Chondrocyte (in vitro differentiated cells): ENCODE results near the gene WDR20. TPM values are rescaled to one million over a fixed set of nuclear protein-coding genes. Genes with fewer than 3 reads are reported as not detected.

ENCODE experiments used
- DNase-seq: peaks from one replicate; pipeline ENCODE4 v3.0.0; 2021; ENCODE audit warnings: mixed read lengths, low spot score
- H3K27ac Mint-ChIP-seq: one replicate; pipeline ENCODE4 v1.8.0; 2021; ENCODE audit warnings: mild to moderate bottlenecking, moderate library complexity, mixed read lengths; ENCODE audit not compliant: unreplicated experiment
- H3K27me3 Mint-ChIP-seq: 2 replicates; pipeline ENCODE4 v1.8.0; 2021; ENCODE audit warnings: low read depth, mixed read lengths
- H3K36me3 Mint-ChIP-seq: 2 replicates; pipeline ENCODE4 v1.8.0; 2021; ENCODE audit warnings: low read depth, mixed read lengths
- H3K4me1 Mint-ChIP-seq: 2 replicates; pipeline ENCODE4 v1.8.0; 2021; ENCODE audit warnings: low read depth, mild to moderate bottlenecking, mixed read lengths
- H3K4me3 Mint-ChIP-seq: one replicate; pipeline ENCODE4 v1.8.0; 2021; ENCODE audit warnings: mild to moderate bottlenecking, moderate library complexity, mixed read lengths; ENCODE audit not compliant: unreplicated experiment
- H3K9me3 Mint-ChIP-seq: 2 replicates; pipeline ENCODE4 v1.8.0; 2021; ENCODE audit warnings: low read depth, mixed read lengths
- CTCF ChIP-seq: fragments of 200-600 bp; sonication (generic); IDR thresholded peaks from 2 replicates; pipeline ENCODE4 v1.5.0; 2021; ENCODE audit warnings: antibody characterized with exemption, mild to moderate bottlenecking, moderate library complexity
- total RNA-seq: library from RNA; stranded (reverse); gene quantifications from 3 replicates; pipeline ENCODE4 v1.2.1, GENCODE V29; 2021

WDR20 gene
- total RNA-seq, 1 donor from 2014 or later = 23.0 TPM

GRCh38 chr14:102182936-102183619, 43.4 kb downstream of the WDR20 start:
- peak overlapping the region; percentile 45 for H3K27ac Mint-ChIP-seq
- DNase-seq = no peak
- H3K4me3 Mint-ChIP-seq = no peak overlapping the region

GRCh38 chr14:102183886-102184285, 44.2 kb downstream of the WDR20 start:
- H3K27ac Mint-ChIP-seq = no peak overlapping the region
- H3K36me3 Mint-ChIP-seq = no peaks in the 10 kb centered on the region
- no peaks in the 10 kb centered on the region for H3K9me3 Mint-ChIP-seq
- H3K4me1 Mint-ChIP-seq = peaks cover 54% of the 10 kb centered on the region
- H3K4me3 Mint-ChIP-seq = no peak overlapping the region
- no peak for DNase-seq
- H3K27me3 Mint-ChIP-seq = no peaks in the 10 kb centered on the region
- no peak for TF ChIP-seq CTCF

More at GRCh38 chr14:102182936-102183619, 43.4 kb downstream of the WDR20 start:
- Mint-ChIP-seq H3K4me1 (peaks cover 54% of the 10 kb centered on the region), H3K9me3 (no peaks in the 10 kb centered on the region), H3K27me3 (no peaks in the 10 kb centered on the region), H3K36me3 (no peaks in the 10 kb centered on the region)
- no peak for TF ChIP-seq CTCF

GRCh38 chr14:102184316-102185035, 44.8 kb downstream of the WDR20 start:
- DNase-seq = no peak
- Mint-ChIP-seq H3K4me3 (no peak overlapping the region), H3K27me3 (no peaks in the 10 kb centered on the region), H3K9me3 (no peaks in the 10 kb centered on the region), H3K36me3 (no peaks in the 10 kb centered on the region), H3K4me1 (peaks cover 54% of the 10 kb centered on the region), H3K27ac (no peak overlapping the region)
- TF ChIP-seq CTCF = no peak

- H3K36me3 Mint-ChIP-seq = no peaks in the 10 kb centered on the region
- no peak for DNase-seq
- H3K4me1 Mint-ChIP-seq = peaks cover 53% of the 10 kb centered on the region
- TF ChIP-seq CTCF = no peak
- H3K9me3 Mint-ChIP-seq = no peaks in the 10 kb centered on the region
- H3K27ac Mint-ChIP-seq = no peak overlapping the region
- no peaks in the 10 kb centered on the region for H3K27me3 Mint-ChIP-seq
- H3K4me3 Mint-ChIP-seq = no peak overlapping the region
Observed at GRCh38 chr14:102185360-102185759, 45.7 kb downstream of the WDR20 start.

GRCh38 chr14:102187044-102187443, 47.3 kb downstream of the WDR20 start:
- H3K9me3 Mint-ChIP-seq = no peaks in the 10 kb centered on the region
- no peak for DNase-seq
- peaks cover 48% of the 10 kb centered on the region for H3K4me1 Mint-ChIP-seq
- no peaks in the 10 kb centered on the region for H3K36me3 Mint-ChIP-seq
- no peak for TF ChIP-seq CTCF
- no peak overlapping the region for H3K4me3 Mint-ChIP-seq
- H3K27ac Mint-ChIP-seq = peak overlapping the region; percentile 95
- no peaks in the 10 kb centered on the region for H3K27me3 Mint-ChIP-seq
